ENCODE results near the gene PCNP.
A peak's percentile ranks its signal among the peaks of the same experiment; 100 is the strongest.
"Not testable (repeated sequence)": the region's sequence is repeated elsewhere in the genome, so short reads cannot be mapped to it uniquely, and the experiment has no call there.

The PCNP gene

GRCh38 chr3:101573449-101574387, at the start of gene PCNP:
PCNP (plus strand) TSS chr3:101574180; CDS start chr3:101574216, 36 bp downstream.
- peak; percentile 98 to 99 for DNase-seq

DNA sequence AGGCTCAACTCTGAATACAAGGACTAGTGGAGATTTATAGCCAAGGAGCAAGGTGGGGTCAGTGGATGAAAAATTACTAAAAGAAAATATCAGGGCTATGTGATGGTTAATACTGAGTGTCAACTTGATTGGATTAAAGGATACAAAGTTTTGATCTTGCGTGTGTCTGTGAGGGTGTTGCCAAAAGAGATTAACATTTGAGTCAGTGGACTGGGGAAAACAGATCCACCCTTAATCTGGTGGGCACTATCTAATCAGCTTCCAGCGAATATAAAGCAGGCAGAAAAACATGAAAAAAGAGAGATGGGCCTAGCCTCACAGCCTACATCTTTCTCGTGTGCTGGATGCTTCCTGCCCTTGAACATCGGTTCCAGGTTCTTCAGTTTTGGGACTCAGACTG, 46.5 kb upstream of the PCNP start:
- no peak for DNase-seq

- no peak for DNase-seq
Observed at GRCh38 chr3:101527906-101528305, 46.1 kb upstream of the PCNP start.

DNA sequence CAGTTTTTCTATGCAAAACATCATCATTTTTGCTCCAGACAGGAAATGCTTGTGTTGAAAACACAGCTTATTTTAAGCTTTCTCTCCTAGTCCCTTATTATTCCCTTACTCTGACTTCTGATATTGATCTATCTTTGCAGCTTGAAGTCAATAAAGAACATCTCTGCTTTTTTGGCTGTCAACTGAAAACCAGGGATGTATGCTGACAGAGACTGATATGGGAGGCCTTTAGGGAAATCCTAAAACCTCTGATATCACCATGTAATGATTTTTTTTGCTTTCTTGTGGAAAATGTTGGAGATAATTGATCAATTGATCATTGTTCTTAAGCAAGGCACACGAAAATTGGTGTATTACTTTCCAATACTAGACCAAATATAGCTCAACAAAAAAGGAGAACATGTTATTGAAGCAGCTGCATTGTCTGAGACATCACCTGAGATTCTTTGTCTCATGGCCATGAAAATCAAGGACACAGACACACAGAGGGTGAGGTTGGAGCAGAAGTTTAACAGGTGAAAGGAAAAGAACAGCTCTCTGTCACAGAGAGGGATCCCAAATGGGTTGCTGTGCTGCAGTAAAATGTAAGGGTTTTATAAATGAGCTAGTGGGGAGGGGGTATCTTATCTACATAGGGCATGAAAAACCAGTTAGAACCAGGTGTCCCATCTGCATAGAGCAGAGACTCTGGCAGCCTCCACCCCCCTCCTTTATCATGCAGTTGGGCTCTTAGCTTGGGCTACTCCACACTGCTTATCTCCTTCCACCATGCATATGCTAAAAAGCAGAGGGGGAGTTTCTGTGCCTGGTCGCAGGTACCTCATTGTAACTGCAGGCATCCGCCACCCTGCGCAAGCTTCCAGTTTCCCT, 43.9 kb upstream of the PCNP start:
- DNase-seq: no peak

DNA sequence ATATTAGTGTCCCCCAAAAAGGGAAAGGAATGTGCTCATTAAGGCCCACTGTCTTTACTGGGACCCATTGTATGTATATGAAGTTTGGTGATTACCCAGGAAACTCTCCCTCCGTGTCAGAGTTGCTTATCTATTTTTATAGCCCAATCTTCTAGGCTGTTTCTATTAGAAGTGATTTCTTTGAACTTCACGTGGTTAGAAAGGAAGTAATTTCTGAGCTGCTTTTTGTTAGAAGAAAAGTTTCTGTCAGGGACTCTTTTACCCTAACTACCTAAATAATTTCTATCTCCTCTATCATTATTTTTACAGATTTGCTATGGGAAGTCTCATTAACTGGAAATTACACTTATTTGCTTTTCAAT, 43.3 kb upstream of the PCNP start:
- DNase-seq: no peak

- DNase-seq: no peak
Observed at GRCh38 chr3:101531473-101532086, 42.4 kb upstream of the PCNP start.

GRCh38 chr3:101532783-101533602, 41.0 kb upstream of the PCNP start:
- DNase-seq: no peak

- DNase-seq: no peak
Observed at GRCh38 chr3:101533603-101533968, 40.4 kb upstream of the PCNP start.

DNA sequence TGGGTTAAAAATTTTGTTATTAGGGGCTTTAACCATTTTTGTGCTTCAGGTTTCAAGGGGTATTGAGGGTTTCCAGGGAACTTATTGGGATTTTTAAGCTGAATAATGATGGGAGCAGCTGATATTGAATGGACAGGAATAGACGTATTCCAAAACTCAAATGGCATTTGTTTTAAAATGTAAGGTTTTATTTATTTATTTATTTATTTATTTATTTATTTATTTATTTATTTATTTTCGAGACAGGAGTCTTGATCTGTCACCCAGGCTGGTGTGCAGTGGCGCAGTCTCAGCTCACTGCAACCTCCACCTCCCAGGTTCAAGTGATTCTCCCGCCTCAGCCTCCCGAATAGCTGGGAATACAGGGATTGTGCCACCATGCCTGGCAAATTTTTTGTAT, 38.8 kb upstream of the PCNP start:
- no peak for DNase-seq

- DNase-seq: no peak
Observed at GRCh38 chr3:101536266-101536665, 37.7 kb upstream of the PCNP start.

- DNase-seq: not testable (repeated sequence)
Observed at GRCh38 chr3:101536955-101537354, 37.0 kb upstream of the PCNP start.

DNA sequence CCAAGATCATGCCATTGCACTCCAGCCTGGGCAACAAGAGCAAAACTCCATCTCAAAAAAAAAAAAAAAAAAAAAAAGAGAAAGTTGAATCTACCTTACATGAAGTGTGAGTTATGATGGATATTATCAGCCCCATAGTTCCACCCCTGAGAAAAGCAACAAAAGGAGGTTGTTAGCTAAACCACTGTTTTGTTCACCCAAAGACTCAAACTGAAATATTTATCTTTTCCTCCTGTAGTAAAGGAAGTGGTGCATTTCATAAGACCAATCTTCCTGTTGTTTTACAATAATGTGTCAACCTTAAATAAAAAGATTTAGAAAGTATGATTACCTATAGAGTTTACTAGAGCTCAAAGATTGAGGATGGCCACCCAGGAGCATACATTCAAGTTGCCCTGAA, 31.0 kb upstream of the PCNP start:
- DNase-seq: no peak

DNA sequence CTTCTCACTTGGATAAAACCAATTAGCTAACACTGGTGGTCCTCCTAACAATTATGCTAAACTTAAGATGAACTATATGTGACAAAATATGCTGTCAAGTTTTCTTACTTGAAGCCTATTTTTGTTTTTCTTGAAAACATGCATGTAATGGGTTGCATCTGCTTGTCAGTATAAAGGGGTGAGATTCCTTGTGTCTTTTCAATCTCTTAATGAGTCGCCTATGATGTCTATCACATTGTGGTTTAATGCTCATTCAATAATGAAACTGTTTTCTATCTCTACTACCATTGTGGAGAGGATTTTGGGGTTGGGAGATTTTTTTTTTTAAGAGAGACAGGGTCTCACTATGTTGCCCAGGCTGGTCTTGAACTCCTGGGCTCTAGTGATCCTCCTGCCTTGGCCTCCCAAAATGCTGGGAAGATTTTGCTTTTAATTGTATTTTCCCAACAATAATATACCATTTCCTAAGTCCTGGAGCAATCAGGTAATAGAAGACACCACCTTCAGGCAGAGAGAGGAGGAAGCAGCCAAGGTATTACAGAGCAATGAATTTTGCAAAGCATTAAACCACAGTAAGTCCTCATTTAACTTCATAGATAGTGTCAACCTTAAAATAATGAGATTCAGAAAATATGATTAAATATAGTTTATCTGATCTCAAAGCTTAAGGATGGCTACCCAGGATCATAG, 29.7 kb upstream of the PCNP start:
- DNase-seq: no peak

DNA sequence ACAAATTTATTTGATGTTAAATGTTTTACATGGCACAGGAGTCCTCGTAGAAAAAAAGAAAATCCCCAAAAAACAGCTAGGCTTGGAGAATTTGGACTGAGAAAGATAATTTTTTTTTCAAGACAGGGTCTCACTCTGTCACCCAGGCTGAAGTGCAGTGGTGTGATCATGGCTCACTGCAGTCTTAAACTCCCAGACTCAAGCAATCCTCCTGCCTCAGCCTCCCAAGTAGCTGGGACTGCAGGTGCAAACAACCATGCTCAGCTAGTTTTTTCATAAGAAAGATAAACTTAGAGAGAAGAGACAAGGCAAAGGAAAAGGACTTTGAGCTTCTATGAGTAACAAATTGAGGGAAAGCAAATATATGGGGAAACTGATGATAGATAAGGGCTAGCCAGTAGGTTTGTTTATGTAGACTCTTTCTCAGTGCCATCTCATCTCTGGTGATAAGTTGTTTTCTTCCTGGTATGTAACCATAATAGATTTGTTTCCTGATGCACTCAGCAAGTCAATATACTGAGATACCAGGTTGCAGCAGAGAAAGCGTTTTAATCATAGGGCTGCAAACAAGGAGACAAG, 25.4 kb upstream of the PCNP start:
- DNase-seq: no peak

- no peak for DNase-seq
Observed at GRCh38 chr3:101549473-101549872, 24.5 kb upstream of the PCNP start.

- DNase-seq: not testable (repeated sequence)
Observed at GRCh38 chr3:101551359-101552081, 22.5 kb upstream of the PCNP start.

GRCh38 chr3:101553381-101553780, 20.6 kb upstream of the PCNP start:
- DNase-seq: not testable (repeated sequence)

DNA sequence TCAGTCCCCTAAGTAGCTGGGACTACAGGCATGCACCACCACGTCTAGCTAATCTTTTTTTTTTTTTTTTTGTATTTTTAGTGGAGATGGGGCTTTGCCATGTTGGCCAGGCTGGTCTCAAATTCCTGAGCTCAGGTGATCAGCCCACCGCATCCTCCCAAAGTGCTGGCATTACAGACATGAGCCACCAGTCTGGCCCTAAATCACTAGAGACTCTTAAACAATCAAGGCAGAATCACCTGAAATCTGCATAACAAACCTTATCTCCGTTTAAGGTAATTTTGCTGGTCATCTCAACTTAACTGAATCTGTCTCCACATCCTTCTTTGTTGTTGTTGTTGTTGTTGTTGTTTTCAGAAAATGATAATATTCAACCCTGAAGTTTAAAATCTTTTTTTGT, 17.9 kb upstream of the PCNP start:
- no peak for DNase-seq

GRCh38 chr3:101561630-101562328, 12.2 kb upstream of the PCNP start, which contains the start of gene TRMT10C:
TRMT10C (plus strand) TSS chr3:101561868; CDS start chr3:101564782, 2,914 bp downstream.
- peak; percentile 87 to 95 for DNase-seq
